WTC11 (cell line): ENCODE results near the gene DEFB128.

ENCODE experiments used
- IRF1 ChIP-seq: sonication (generic); formaldehyde crosslinking; IDR thresholded peaks from 2 replicates; pipeline ENCODE4 v1.8.0; 2023; ENCODE audit warnings: missing genetic modification reagents
- USF2 ChIP-seq: sonication (generic); formaldehyde crosslinking; IDR thresholded peaks from 2 replicates; pipeline ENCODE4 v1.8.1; 2023; ENCODE audit warnings: mild to moderate bottlenecking, missing genetic modification reagents, moderate library complexity
- ZNF263 ChIP-seq: sonication (generic); formaldehyde crosslinking; IDR thresholded peaks from 2 replicates; pipeline ENCODE4 v1.8.1; 2022; ENCODE audit warnings: low read depth, mild to moderate bottlenecking, moderate library complexity, missing genetic modification reagents

- no peak for TF ChIP-seq ZNF263 (CRISPR knock-in tag)
- TF ChIP-seq USF2 (CRISPR knock-in tag): no peak
- no peak for TF ChIP-seq IRF1 (CRISPR knock-in tag)
Observed at GRCh38 chr20:152131-152530, 37.4 kb downstream of the DEFB128 start.
